ENCODE data around the gene ANO7.

DNA sequence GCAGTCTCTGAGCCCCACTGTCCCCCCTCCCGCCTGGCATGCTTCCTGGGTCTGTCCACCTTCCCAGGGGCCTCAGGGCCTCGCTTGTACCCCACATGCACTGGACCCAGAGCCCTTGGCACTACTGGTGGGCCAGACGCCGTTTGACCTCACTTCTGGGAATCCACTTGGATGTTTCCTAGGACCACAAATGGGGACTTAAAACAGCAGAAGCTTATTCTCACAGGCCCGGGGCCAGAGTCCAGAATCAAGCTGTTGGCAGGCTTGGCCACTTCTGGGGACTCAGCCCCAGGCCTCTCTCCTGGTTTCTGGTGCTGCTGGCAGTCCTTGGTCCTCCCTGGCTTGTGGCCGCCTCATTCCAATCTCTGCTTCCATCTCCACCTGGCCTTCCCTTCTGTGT is 19.6 kb downstream of the ANO7 start:
- TF ChIP-seq EZH2 (IDR thresholded peaks at IDR 0.05; ENCODE audit: insufficient read depth, poor library complexity, severe bottlenecking) (no peak), EZH2phosphoT487 (IDR thresholded peaks at IDR 0.05; ENCODE audit: insufficient read depth, low read depth) (no peak)

Data from GM23248 (cell line).